ENCODE data around the gene MSL1.

MSL1 gene

GRCh38 chr17:40121181-40122135, at the start of gene MSL1:
MSL1 (plus strand) TSS chr17:40121971; CDS start chr17:40122613, 642 bp downstream.
- no peak for DNase-seq (ENCODE audit: low read depth, low spot score)

- DNase-seq (ENCODE audit: low read depth, low spot score) = no peak
Measured at GRCh38 chr17:40072040-40072734, 49.6 kb upstream of the MSL1 start.

- no peak for DNase-seq (ENCODE audit: low read depth, low spot score)
Measured at GRCh38 chr17:40072735-40073346, 48.9 kb upstream of the MSL1 start.

- DNase-seq (ENCODE audit: low read depth, low spot score) = no peak
Measured at GRCh38 chr17:40073454-40074174, 48.2 kb upstream of the MSL1 start.

- no peak for DNase-seq (ENCODE audit: low read depth, low spot score)
Measured at GRCh38 chr17:40074175-40074512, 47.6 kb upstream of the MSL1 start.

- DNase-seq (ENCODE audit: low read depth, low spot score) = no peak
Measured at GRCh38 chr17:40074871-40075200, 46.9 kb upstream of the MSL1 start.

- DNase-seq (ENCODE audit: low read depth, low spot score) = no peak
Measured at GRCh38 chr17:40075201-40075941, 46.4 kb upstream of the MSL1 start.

- DNase-seq (ENCODE audit: low read depth, low spot score) = no peak
Measured at GRCh38 chr17:40075942-40076498, 45.8 kb upstream of the MSL1 start.

GRCh38 chr17:40076591-40076990, 45.2 kb upstream of the MSL1 start:
- DNase-seq (ENCODE audit: low read depth, low spot score) = no peak

GRCh38 chr17:40079545-40079944, 42.2 kb upstream of the MSL1 start:
- no peak for DNase-seq (ENCODE audit: low read depth, low spot score)

- no peak for DNase-seq (ENCODE audit: low read depth, low spot score)
Measured at GRCh38 chr17:40084477-40084876, 37.3 kb upstream of the MSL1 start.

- DNase-seq (ENCODE audit: low read depth, low spot score) = no peak
Measured at GRCh38 chr17:40086150-40087044, 35.4 kb upstream of the MSL1 start.

GRCh38 chr17:40087049-40087794, 34.5 kb upstream of the MSL1 start:
- no peak for DNase-seq (ENCODE audit: low read depth, low spot score)

- no peak for DNase-seq (ENCODE audit: low read depth, low spot score)
Measured at GRCh38 chr17:40087903-40088718, 33.7 kb upstream of the MSL1 start.

- no peak for DNase-seq (ENCODE audit: low read depth, low spot score)
Measured at GRCh38 chr17:40089077-40089895, 32.5 kb upstream of the MSL1 start.

- DNase-seq (ENCODE audit: low read depth, low spot score) = no peak
Measured at GRCh38 chr17:40090237-40091119, 31.3 kb upstream of the MSL1 start.
